ENCODE data around the gene DBET.
"Not testable (repeated sequence)": the region's sequence is repeated elsewhere in the genome, so short reads cannot be mapped to it uniquely, and the experiment has no call there.

DBET gene

DNA sequence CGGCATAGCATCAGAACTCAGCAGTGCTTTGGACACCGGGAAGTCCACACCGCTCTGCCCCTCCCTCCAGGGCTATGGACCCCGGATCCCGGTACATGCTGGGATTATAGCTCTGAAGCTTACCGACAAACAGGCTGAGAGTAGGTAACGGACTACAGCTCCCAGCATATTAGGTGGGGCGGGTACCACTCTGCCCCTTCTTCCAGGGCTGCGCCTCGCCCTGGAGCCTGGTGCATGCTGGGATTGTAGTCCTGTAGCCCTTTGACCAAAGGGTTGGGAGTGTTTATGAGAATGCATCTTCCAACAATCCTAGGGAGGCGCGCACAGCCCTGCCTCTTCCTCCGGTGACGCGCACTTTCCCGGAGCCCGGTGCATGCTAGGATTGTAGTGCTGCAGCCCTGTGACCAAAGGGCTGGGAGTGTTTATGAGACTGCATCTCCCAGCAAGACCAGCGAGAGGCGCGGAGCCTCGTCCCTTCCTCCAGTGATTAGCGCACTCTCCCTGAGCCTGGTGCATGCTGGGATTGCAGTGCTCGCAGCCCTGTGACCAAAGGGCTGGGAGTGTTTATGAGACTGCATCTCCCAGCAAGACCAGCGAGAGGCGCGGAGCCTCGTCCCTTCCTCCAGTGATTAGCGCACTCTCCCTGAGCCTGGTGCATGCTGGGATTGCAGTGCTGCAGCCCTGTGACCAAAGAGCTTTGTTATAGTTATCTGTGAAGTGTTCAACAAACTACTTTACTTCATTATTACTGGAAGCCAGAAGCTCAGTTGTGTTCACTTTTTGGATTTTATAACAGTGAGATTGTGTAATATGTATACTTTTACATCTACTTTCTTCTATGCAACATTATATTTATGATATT lies 14.7 kb upstream of the DBET start:
- not testable (repeated sequence) for DNase-seq

GRCh38 chr4:190058997-190059396 lies 5.3 kb upstream of the DBET start:
- DNase-seq = not testable (repeated sequence)

- DNase-seq = not testable (repeated sequence)
Observed at GRCh38 chr4:190064805-190065204, 503 bp downstream of the DBET start.

GRCh38 chr4:190068351-190068750 lies 4.0 kb downstream of the DBET start:
- DNase-seq = not testable (repeated sequence)

- DNase-seq = not testable (repeated sequence)
Observed at GRCh38 chr4:190093052-190093451, 28.8 kb downstream of the DBET start.

DNA sequence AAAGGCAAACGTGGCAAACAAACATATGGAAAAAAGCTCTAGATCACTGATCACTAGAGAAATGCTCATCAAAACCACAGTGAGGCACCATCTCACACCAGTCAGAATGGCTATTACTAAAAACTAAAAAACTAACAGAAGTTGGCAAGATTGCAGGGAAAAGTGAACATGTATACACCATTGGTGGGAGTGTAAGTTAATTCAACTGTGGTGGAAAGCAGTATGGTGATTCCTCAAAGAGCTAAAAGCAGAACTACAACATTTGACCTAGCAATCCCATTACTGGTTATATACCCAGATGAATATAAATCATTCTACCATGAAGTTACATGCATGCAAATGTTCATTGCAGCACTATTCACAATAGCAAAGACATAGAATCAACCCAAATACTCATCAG lies 29.7 kb downstream of the DBET start:
- DNase-seq = not testable (repeated sequence)

DNA sequence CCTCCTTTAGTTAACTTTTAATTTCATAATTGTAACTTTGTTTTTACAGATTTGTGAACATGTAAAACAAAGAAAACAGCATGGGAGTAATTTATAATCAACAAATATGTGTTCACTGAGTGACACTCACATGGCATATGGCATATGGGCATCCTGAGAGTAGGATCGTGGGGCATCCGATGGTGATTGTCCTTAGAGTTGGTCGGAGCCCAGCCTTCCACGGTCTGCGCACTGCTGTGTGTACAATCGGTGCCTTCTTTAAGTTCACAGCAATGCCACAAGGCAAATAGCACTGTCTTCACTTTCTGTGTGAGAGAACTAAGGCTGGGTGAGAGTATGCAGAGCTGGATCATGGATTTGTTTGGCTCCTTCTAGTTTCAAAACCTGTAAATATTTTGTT lies 31.0 kb downstream of the DBET start:
- DNase-seq = not testable (repeated sequence)

DNA sequence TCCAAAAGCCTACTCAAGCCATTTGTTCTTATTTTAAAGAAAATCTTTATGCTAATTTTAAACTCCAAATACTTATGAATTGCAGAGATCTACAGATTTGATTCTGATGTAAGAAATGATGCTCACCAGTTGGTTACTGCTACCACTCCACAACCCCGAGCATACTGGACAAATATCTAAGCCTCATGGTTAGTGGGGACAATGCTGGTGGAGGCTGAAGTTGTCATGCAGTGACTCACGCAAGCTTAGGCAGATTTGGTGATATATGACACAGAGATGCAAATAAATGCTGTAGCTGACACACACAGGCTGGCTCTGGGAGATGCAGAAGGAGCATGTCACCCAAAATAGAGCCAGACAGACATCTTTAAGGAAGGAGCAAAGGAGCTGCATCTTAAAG lies 35.3 kb downstream of the DBET start:
- DNase-seq = not testable (repeated sequence)

- not testable (repeated sequence) for DNase-seq
Observed at GRCh38 chr4:190101525-190101924, 37.2 kb downstream of the DBET start.

- DNase-seq = not testable (repeated sequence)
Observed at GRCh38 chr4:190106191-190106590, 41.9 kb downstream of the DBET start.

- not testable (repeated sequence) for DNase-seq
Observed at GRCh38 chr4:190106611-190107480, 42.5 kb downstream of the DBET start.

DNA sequence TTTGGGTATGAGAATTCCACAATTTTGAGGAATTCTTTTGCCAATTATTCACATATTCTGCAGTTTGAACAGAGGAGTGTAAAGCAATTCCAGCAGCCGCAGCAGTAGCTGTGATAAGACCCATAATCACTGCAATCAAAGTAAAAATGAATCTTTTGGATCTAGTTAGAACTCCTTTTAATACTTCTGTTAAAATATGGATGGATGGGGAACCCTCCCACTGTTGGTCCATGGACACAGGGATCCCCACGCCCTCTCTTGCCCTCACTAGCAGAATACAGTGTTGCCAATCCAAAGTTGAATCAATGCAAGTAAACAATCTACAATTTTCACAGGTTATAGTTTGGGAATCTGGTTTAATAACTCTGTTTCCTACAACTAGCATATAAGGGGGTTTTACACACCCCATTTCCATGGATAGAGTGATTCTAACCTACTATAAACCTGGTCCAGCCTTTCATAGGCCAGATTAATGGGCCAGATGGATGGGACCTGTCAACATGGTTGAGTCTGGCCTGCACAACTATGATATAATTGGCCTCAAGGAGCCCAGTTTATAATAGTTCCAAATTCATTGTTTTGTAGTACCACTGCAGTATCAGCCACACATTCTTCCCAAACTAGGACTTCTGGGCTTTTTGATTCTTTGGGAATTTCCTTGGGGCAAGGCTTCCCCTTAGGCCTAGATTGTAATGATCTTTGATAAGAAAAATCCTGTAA lies 43.6 kb downstream of the DBET start:
- not testable (repeated sequence) for DNase-seq

- DNase-seq = not testable (repeated sequence)
Observed at GRCh38 chr4:190108756-190109155, 44.5 kb downstream of the DBET start.

GRCh38 chr4:190109390-190110011 lies 45.2 kb downstream of the DBET start:
- DNase-seq = not testable (repeated sequence)

DNA sequence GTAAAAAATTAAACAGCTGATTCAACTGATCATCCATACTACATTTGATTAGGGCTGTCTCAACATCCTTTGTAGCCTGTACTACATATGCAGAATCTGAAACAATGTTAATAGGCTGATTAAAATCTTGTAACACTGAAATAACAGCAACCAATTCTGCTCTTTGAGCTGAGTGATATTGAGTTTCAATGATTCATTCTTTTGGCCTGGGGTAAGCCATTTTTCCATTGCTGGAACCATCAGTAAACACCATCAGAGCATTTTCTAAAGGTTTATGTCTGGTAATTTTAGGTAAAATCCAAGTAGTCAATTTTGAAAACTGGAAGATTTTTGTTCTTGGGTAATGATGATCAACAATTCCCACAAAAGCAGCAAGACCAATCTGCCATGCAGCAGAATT lies 45.7 kb downstream of the DBET start:
- not testable (repeated sequence) for DNase-seq

GRCh38 chr4:190110570-190111295 lies 46.4 kb downstream of the DBET start:
- DNase-seq = not testable (repeated sequence)

GRCh38 chr4:190112879-190113278 lies 48.6 kb downstream of the DBET start:
- not testable (repeated sequence) for DNase-seq

DNA sequence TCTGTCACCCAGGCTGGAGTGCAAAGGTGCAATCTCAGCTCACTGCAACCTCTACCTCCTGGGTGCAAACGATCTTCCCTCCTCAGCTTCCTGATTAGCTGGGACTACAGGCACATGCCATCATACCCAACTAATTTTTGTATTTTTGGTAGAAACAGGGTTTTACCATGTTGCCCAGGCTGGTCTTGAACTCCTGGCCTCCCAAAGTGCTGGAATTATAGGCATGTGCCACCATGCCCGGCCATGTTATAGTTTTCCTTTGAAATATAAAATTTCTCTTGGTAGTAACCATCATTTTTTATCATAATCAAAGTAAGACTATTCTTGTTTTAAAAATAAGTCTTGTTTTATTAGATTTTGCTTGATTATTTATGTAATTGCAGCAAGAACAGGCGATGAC lies 50.7 kb downstream of the DBET start:
- not testable (repeated sequence) for DNase-seq

Data from NCI-H345 (cell line).